Fibroblast of lung (primary cell): ENCODE results near the gene FAM47E. TPM values are rescaled to one million over a fixed set of nuclear protein-coding genes. Genes with fewer than 3 reads are reported as not detected.

Experiments used
- DNase-seq, 2 donors: peaks; one replicate each; pipeline versions ENCODE4 v3.0.0 to v3.0.0-alpha.2; 2010; ENCODE audit warnings: low read depth in 2 of 2
- H2AFZ ChIP-seq: 2 replicates; pipeline ENCODE4 v1.5.1; 2012; ENCODE audit warnings: low read length, control low read depth, inconsistent platforms
- H3K27ac ChIP-seq: 2 replicates; pipeline ENCODE4 v1.5.1; 2011; ENCODE audit warnings: low read length, control low read depth; ENCODE audit not compliant: insufficient read depth
- H3K27me3 ChIP-seq: 2 replicates; pipeline ENCODE4 v1.5.1; 2011; ENCODE audit warnings: mild to moderate bottlenecking, low read length; ENCODE audit not compliant: control insufficient read depth, insufficient read depth
- H3K36me3 ChIP-seq: 2 replicates; pipeline ENCODE4 v1.5.1; 2011; ENCODE audit warnings: low read length; ENCODE audit not compliant: control insufficient read depth, insufficient read depth
- H3K4me1 ChIP-seq: 2 replicates; pipeline ENCODE4 v1.5.1; 2011; ENCODE audit warnings: low read length; ENCODE audit not compliant: control insufficient read depth, insufficient read depth; ENCODE audit errors: extremely low read depth
- H3K4me2 ChIP-seq: 2 replicates; pipeline ENCODE4 v1.5.1; 2011; ENCODE audit warnings: low read length, control low read depth; ENCODE audit not compliant: insufficient read depth; ENCODE audit errors: extremely low read depth
- H3K4me3 ChIP-seq, 4 experiments: fragments of 200-600 bp in 1 of 4; sonication (generic) in 1 of 4; replicated peaks in 1 of 4; 2 replicates each; pipeline ENCODE4 v1.5.1; 2011 to 2016; ENCODE audit warnings: low read length in 4 of 4, low read depth in 3 of 4, mild to moderate bottlenecking in 3 of 4, control low read depth in 2 of 4, inconsistent platforms in 1 of 4, mixed read lengths in 1 of 4; ENCODE audit not compliant: insufficient read depth in 1 of 4; ENCODE audit errors: control extremely low read depth in 1 of 4
- H3K79me2 ChIP-seq: 2 replicates; pipeline ENCODE4 v1.5.1; 2012; ENCODE audit warnings: mild to moderate bottlenecking, low read length, inconsistent platforms; ENCODE audit not compliant: control insufficient read depth, insufficient read depth
- H3K9ac ChIP-seq: 2 replicates; pipeline ENCODE4 v1.5.1; 2011; ENCODE audit warnings: mild to moderate bottlenecking, low read length, control low read depth; ENCODE audit not compliant: insufficient read depth
- H3K9me3 ChIP-seq: 2 replicates; pipeline ENCODE4 v1.5.1; 2012; ENCODE audit warnings: low read depth, low read length; ENCODE audit not compliant: control insufficient read depth, insufficient read depth
- H4K20me1 ChIP-seq: 2 replicates; pipeline ENCODE4 v1.5.1; 2011; ENCODE audit warnings: low read length; ENCODE audit not compliant: control insufficient read depth, insufficient read depth; ENCODE audit errors: extremely low read depth
- CTCF ChIP-seq, 2 donors: IDR thresholded peaks in 1 of 2; conservative IDR thresholded peaks in 1 of 2; 1 replicate in 1 of 2; 2 replicates in 1 of 2; pipeline ENCODE4 v1.5.1; 2011 to 2012; ENCODE audit warnings: low read length in 2 of 2, control low read depth in 1 of 2, inconsistent platforms in 1 of 2, low read depth in 1 of 2, mild to moderate bottlenecking in 1 of 2
- EZH2 ChIP-seq: IDR thresholded peaks from 2 replicates; pipeline ENCODE4 v1.5.1; 2012; ENCODE audit warnings: low read length, control low read depth, mild to moderate bottlenecking; ENCODE audit errors: missing control alignments
- polyA plus RNA-seq, 2 donors: library from polyadenylated mRNA; depleted of rRNA in 1 of 2; stranded (reverse) in 1 of 2; unstranded in 1 of 2; fragments of >200 nt; gene quantifications; 2 replicates each; pipeline ENCODE4 v1.2.1, GENCODE V29; 2011 to 2012; ENCODE audit warnings: missing spikeins in 1 of 2
- total RNA-seq: library from RNA; depleted of rRNA; stranded (reverse); fragments of >200 nt; gene quantifications from 2 replicates; pipeline ENCODE4 v1.2.1, GENCODE V29; 2014

Gene FAM47E
- total and polyA plus RNA-seq, 2 donors (not counting 1 experiment from before 2014, with no cell fraction given), result 0.12 to 0.99 TPM

DNA sequence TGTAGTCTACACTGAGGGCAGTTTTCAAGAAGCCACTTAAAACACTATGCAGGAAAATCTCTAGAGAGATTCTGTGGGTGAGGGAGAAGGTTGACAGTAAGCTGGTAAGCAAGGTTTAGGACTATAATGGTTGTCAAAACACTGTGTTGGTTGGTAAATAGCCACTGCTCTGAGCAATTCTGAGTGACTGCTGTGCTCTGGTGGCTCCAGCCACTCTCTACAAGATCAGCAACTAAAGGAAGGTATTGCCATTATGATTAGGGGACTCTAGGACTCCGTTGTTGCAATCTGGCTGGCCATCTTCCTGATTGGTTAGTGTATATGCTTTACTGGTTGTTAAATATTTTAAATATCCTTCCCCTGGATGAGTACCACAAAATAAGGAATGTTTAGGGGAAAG is 5.5 kb upstream of the FAM47E start:
- DNase-seq, result no peak
- H4K20me1 ChIP-seq, result no peaks in the 10 kb centered on the region
- no peaks in the 10 kb centered on the region for H3K79me2 ChIP-seq
- H3K4me1 ChIP-seq, result no peaks in the 10 kb centered on the region
- H2AFZ ChIP-seq, result no peak overlapping the region
- H3K4me3 ChIP-seq, result no peak overlapping the region
- H3K27me3 ChIP-seq, result peaks cover 20% of the 10 kb centered on the region
- H3K27ac ChIP-seq, result no peak overlapping the region
- H3K9me3 ChIP-seq, result no peaks in the 10 kb centered on the region
- no peaks in the 10 kb centered on the region for H3K36me3 ChIP-seq
- no peak overlapping the region for H3K9ac ChIP-seq
- H3K4me2 ChIP-seq, result no peak overlapping the region
- no peak for TF ChIP-seq EZH2
- no peak for TF ChIP-seq CTCF (conservative IDR thresholded peaks at IDR 0.05 in 1 of 2, IDR thresholded peaks at IDR 0.05 in 1 of 2; ENCODE audit: low read depth in 1 of 2, low read length in 2 of 2)

- Histone ChIP-seq H3K4me3 (no peak overlapping the region), H3K4me2 (no peak overlapping the region), H3K9me3 (no peaks in the 10 kb centered on the region), H3K4me1 (no peaks in the 10 kb centered on the region), H3K9ac (no peak overlapping the region), H3K36me3 (no peaks in the 10 kb centered on the region), H3K27me3 (peaks cover 25% of the 10 kb centered on the region), H3K79me2 (no peaks in the 10 kb centered on the region), H3K27ac (no peak overlapping the region), H4K20me1 (no peaks in the 10 kb centered on the region), H2AFZ (no peak overlapping the region)
- no peak for TF ChIP-seq CTCF (conservative IDR thresholded peaks at IDR 0.05 in 1 of 2, IDR thresholded peaks at IDR 0.05 in 1 of 2; ENCODE audit: low read depth in 1 of 2, low read length in 2 of 2)
- no peak for TF ChIP-seq EZH2
- no peak for DNase-seq
Observed at GRCh38 chr4:76246852-76247251, 4.7 kb upstream of the FAM47E start.

GRCh38 chr4:76250962-76251361 is 559 bp upstream of the FAM47E start:
- Histone ChIP-seq H3K9me3 (no peaks in the 10 kb centered on the region), H3K4me3 (peak overlapping the region in 3 of 4 experiments; percentile 11 to 60 (median 51)), H4K20me1 (no peaks in the 10 kb centered on the region), H3K4me2 (peak overlapping the region; percentile 71), H3K27ac (no peak overlapping the region), H2AFZ (no peak overlapping the region), H3K36me3 (no peaks in the 10 kb centered on the region), H3K9ac (no peak overlapping the region), H3K79me2 (no peaks in the 10 kb centered on the region), H3K27me3 (peaks cover 53% of the 10 kb centered on the region), H3K4me1 (no peaks in the 10 kb centered on the region)
- TF ChIP-seq EZH2 (no peak), CTCF (conservative IDR thresholded peaks at IDR 0.05 in 1 of 2, IDR thresholded peaks at IDR 0.05 in 1 of 2; ENCODE audit: low read depth in 1 of 2, low read length in 2 of 2) (no peak)
- DNase-seq, result peak; percentile 1 to 4
